ENCODE results near the gene USH2A. TPM values are rescaled to one million over a fixed set of nuclear protein-coding genes. Genes with fewer than 3 reads are reported as not detected.

Gene USH2A
- total and polyA plus RNA-seq, 8 donors, result 0.03 to 0.06 (median 0.04) TPM; not detected in 2

GRCh38 chr1:216081445-216081844, 341.8 kb downstream of the USH2A start:
- no peaks in the 10 kb centered on the region for H3K36me3 ChIP-seq
- ATAC-seq, result no peak
- intact Hi-C loops (cut with DNase I), result no loop called here

GRCh38 chr1:216076751-216077150, 346.5 kb downstream of the USH2A start:
- no peaks in the 10 kb centered on the region for H3K9me3 ChIP-seq
- H3K4me1 ChIP-seq, result no peaks in the 10 kb centered on the region
- H3K27me3 ChIP-seq, result no peaks in the 10 kb centered on the region
- no peak for TF ChIP-seq CTCF (IDR thresholded peaks at IDR 0.05)
- no peak overlapping the region for H3K4me3 ChIP-seq
- DNase-seq (no peak), ATAC-seq (no peak)
- intact Hi-C loops (cut with DNase I), result no loop called here
- H3K36me3 ChIP-seq, result no peaks in the 10 kb centered on the region
- H3K27ac ChIP-seq, result no peak overlapping the region

More at GRCh38 chr1:216081445-216081844, 341.8 kb downstream of the USH2A start:
- no peaks in the 10 kb centered on the region for H3K9me3 ChIP-seq
- no peak overlapping the region for H3K4me3 ChIP-seq
- no peaks in the 10 kb centered on the region for H3K4me1 ChIP-seq
- no peak for DNase-seq
- H3K27me3 ChIP-seq, result no peaks in the 10 kb centered on the region
- no peak overlapping the region for H3K27ac ChIP-seq
- TF ChIP-seq CTCF (IDR thresholded peaks at IDR 0.05), result no peak

GRCh38 chr1:216075339-216075738, 347.9 kb downstream of the USH2A start:
- H3K27ac ChIP-seq, result no peak overlapping the region

GRCh38 chr1:216073793-216074595, 349.3 kb downstream of the USH2A start:
- no peak overlapping the region for H3K27ac ChIP-seq
- H3K4me3 ChIP-seq, result no peak overlapping the region
- H3K9me3 ChIP-seq, result no peaks in the 10 kb centered on the region
- H3K36me3 ChIP-seq, result no peaks in the 10 kb centered on the region
- H3K4me1 ChIP-seq, result no peaks in the 10 kb centered on the region
- no peak for TF ChIP-seq CTCF (IDR thresholded peaks at IDR 0.05)
- H3K27me3 ChIP-seq, result no peaks in the 10 kb centered on the region
- intact Hi-C loops (cut with DNase I), result no loop called here
- DNase-seq, result no peak
- no peak for ATAC-seq

More at GRCh38 chr1:216075339-216075738, 347.9 kb downstream of the USH2A start:
- TF ChIP-seq CTCF (IDR thresholded peaks at IDR 0.05), result no peak
- Histone ChIP-seq H3K27me3 (no peaks in the 10 kb centered on the region), H3K4me1 (no peaks in the 10 kb centered on the region), H3K9me3 (no peaks in the 10 kb centered on the region), H3K4me3 (no peak overlapping the region), H3K36me3 (no peaks in the 10 kb centered on the region)
- DNase-seq, result no peak
- intact Hi-C loops (cut with DNase I), result no loop called here
- no peak for ATAC-seq

- Histone ChIP-seq H3K4me3 (no peak overlapping the region), H3K36me3 (no peaks in the 10 kb centered on the region), H3K4me1 (no peaks in the 10 kb centered on the region), H3K27me3 (no peaks in the 10 kb centered on the region), H3K27ac (no peak overlapping the region), H3K9me3 (no peaks in the 10 kb centered on the region)
- intact Hi-C loops (cut with DNase I), result no loop called here
- TF ChIP-seq CTCF (IDR thresholded peaks at IDR 0.05), result no peak
- ATAC-seq, result no peak
- DNase-seq, result no peak
Observed at GRCh38 chr1:216071262-216071661, 352.0 kb downstream of the USH2A start.

All from left lung (tissue), 10 donors.